H9 (cell line): ENCODE data around the gene FAAP100. TPM values are rescaled to one million over a fixed set of nuclear protein-coding genes. Genes with fewer than 3 reads are reported as not detected.

ENCODE experiments used
- DNase-seq: peaks from one replicate; pipeline ENCODE4 v3.0.0-alpha.2; 2017
- H2AFZ ChIP-seq: one replicate; pipeline ENCODE4 v1.6.1; 2013; ENCODE audit warnings: mild to moderate bottlenecking, low read length, control low read depth, moderate library complexity
- H2AK5ac ChIP-seq: 2 replicates; pipeline ENCODE4 v1.6.1; 2013; ENCODE audit warnings: low read length, control low read depth, mixed read lengths; ENCODE audit not compliant: insufficient read length
- H2BK120ac ChIP-seq: one replicate; pipeline ENCODE4 v1.6.1; 2013; ENCODE audit warnings: low read depth, mild to moderate bottlenecking, low read length, control low read depth, inconsistent platforms; ENCODE audit not compliant: poor library complexity, severe bottlenecking
- H2BK12ac ChIP-seq: 2 replicates; pipeline ENCODE4 v1.6.1; 2013; ENCODE audit warnings: low read length, control low read depth, mixed read lengths, low read depth; ENCODE audit not compliant: insufficient read length
- H2BK15ac ChIP-seq: 2 replicates; pipeline ENCODE4 v1.6.1; 2013; ENCODE audit warnings: low read depth, low read length, control low read depth
- H2BK20ac ChIP-seq: one replicate; pipeline ENCODE4 v1.6.1; 2013; ENCODE audit warnings: low read depth, mild to moderate bottlenecking, low read length, control low read depth, inconsistent platforms; ENCODE audit not compliant: poor library complexity, severe bottlenecking
- H2BK5ac ChIP-seq: 2 replicates; pipeline ENCODE4 v1.6.1; 2013; ENCODE audit warnings: low read length, control low read depth, mixed read lengths; ENCODE audit not compliant: insufficient read length
- H3K14ac ChIP-seq: 2 replicates; pipeline ENCODE4 v1.6.1; 2013; ENCODE audit warnings: low read length, control low read depth; ENCODE audit not compliant: insufficient read depth
- H3K18ac ChIP-seq: 2 replicates; pipeline ENCODE4 v1.6.1; 2013; ENCODE audit warnings: low read depth, mild to moderate bottlenecking, mixed read lengths, low read length, control low read depth; ENCODE audit not compliant: insufficient read length
- H3K23ac ChIP-seq: 2 replicates; pipeline ENCODE4 v1.6.1; 2013; ENCODE audit warnings: low read length, control low read depth, mixed read lengths, low read depth; ENCODE audit not compliant: insufficient read length
- H3K23me2 ChIP-seq: 2 replicates; pipeline ENCODE4 v1.6.1; 2013; ENCODE audit warnings: low read depth, mild to moderate bottlenecking, mixed read lengths, low read length, control low read depth; ENCODE audit not compliant: insufficient read length, poor library complexity, severe bottlenecking
- H3K27ac ChIP-seq: 2 replicates; pipeline ENCODE4 v1.5.1; 2013; ENCODE audit warnings: low read length, control low read depth, mixed read lengths, low read depth; ENCODE audit not compliant: insufficient read length
- H3K27me3 ChIP-seq: 2 replicates; pipeline ENCODE4 v1.6.1; 2013; ENCODE audit warnings: low read length, control low read depth, inconsistent platforms; ENCODE audit not compliant: insufficient read depth
- H3K4ac ChIP-seq: 2 replicates; pipeline ENCODE4 v1.6.1; 2013; ENCODE audit warnings: low read depth, mild to moderate bottlenecking, control low read depth, inconsistent platforms, low read length, moderate library complexity
- H3K4me1 ChIP-seq: 2 replicates; pipeline ENCODE4 v1.6.1; 2013; ENCODE audit warnings: low read length, control low read depth, inconsistent platforms; ENCODE audit not compliant: insufficient read depth
- H3K4me2 ChIP-seq: 2 replicates; pipeline ENCODE4 v1.6.1; 2013; ENCODE audit warnings: low read length, control low read depth, mixed read lengths; ENCODE audit not compliant: insufficient read length, insufficient read depth
- H3K56ac ChIP-seq: 2 replicates; pipeline ENCODE4 v1.6.1; 2013; ENCODE audit warnings: low read depth, mild to moderate bottlenecking, mixed read lengths, low read length, control low read depth; ENCODE audit not compliant: insufficient read length
- H3K79me1 ChIP-seq: 2 replicates; pipeline ENCODE4 v1.6.1; 2013; ENCODE audit warnings: low read depth, mild to moderate bottlenecking, moderate library complexity, low read length, control low read depth, inconsistent platforms; ENCODE audit not compliant: insufficient read depth, poor library complexity, severe bottlenecking
- H3K79me2 ChIP-seq: 2 replicates; pipeline ENCODE4 v1.6.1; 2013; ENCODE audit warnings: low read length, control low read depth, inconsistent platforms; ENCODE audit not compliant: insufficient read depth
- H3K9ac ChIP-seq: 2 replicates; pipeline ENCODE4 v1.6.1; 2013; ENCODE audit warnings: low read length, control low read depth, mixed read lengths; ENCODE audit not compliant: insufficient read length; ENCODE audit errors: extremely low read depth
- H3K9me3 ChIP-seq: one replicate; pipeline ENCODE4 v1.6.1; 2013; ENCODE audit warnings: low read depth, low read length, inconsistent platforms; ENCODE audit not compliant: control insufficient read depth
- H3T11ph ChIP-seq: one replicate; pipeline ENCODE4 v1.6.1; 2013; ENCODE audit warnings: mild to moderate bottlenecking, low read length, control low read depth, inconsistent platforms
- H4K20me1 ChIP-seq: one replicate; pipeline ENCODE4 v1.6.1; 2013; ENCODE audit not compliant: control insufficient read depth, insufficient read length, insufficient read depth
- H4K5ac ChIP-seq: 2 replicates; pipeline ENCODE4 v1.6.1; 2013; ENCODE audit warnings: low read depth, mild to moderate bottlenecking, mixed read lengths, low read length, control low read depth; ENCODE audit not compliant: insufficient read length
- H4K8ac ChIP-seq: replicated peaks from 2 replicates; pipeline ENCODE4 v1.6.1; 2013; ENCODE audit warnings: low read length, control low read depth, mixed read lengths, low read depth; ENCODE audit not compliant: insufficient read length
- H4K91ac ChIP-seq: 2 replicates; pipeline ENCODE4 v1.6.1; 2013; ENCODE audit warnings: low read depth, mild to moderate bottlenecking, moderate library complexity, mixed read lengths, low read length, control low read depth; ENCODE audit not compliant: insufficient read length
- H3K27ac Mint-ChIP-seq, 3 experiments: 2 replicates in 2 of 3; 3 replicates in 1 of 3; pipeline ENCODE4 v1.8.0; 2020 to 2021; ENCODE audit warnings: mixed read lengths in 3 of 3, mild to moderate bottlenecking in 1 of 3, moderate library complexity in 1 of 3
- H3K27me3 Mint-ChIP-seq: 2 replicates; pipeline ENCODE4 v1.8.0; 2021; ENCODE audit warnings: low read depth, mild to moderate bottlenecking, moderate library complexity, mixed read lengths
- H3K36me3 Mint-ChIP-seq, 3 experiments: 2 replicates in 2 of 3; 3 replicates in 1 of 3; pipeline ENCODE4 v1.8.0; 2020 to 2021; ENCODE audit warnings: low read depth in 3 of 3, mixed read lengths in 3 of 3; ENCODE audit not compliant: insufficient read depth in 1 of 3
- H3K4me1 Mint-ChIP-seq, 2 experiments: 2 replicates each; pipeline ENCODE4 v1.8.0; 2020; ENCODE audit warnings: mixed read lengths in 2 of 2
- H3K4me3 Mint-ChIP-seq, 2 experiments: 2 replicates in 1 of 2; 3 replicates in 1 of 2; pipeline ENCODE4 v1.8.0; 2020 to 2021; ENCODE audit warnings: mild to moderate bottlenecking in 2 of 2, mixed read lengths in 2 of 2, moderate library complexity in 1 of 2
- H3K9me3 Mint-ChIP-seq, 2 experiments: 2 replicates in 1 of 2; 3 replicates in 1 of 2; pipeline ENCODE4 v1.8.0; 2020; ENCODE audit warnings: mild to moderate bottlenecking in 2 of 2, mixed read lengths in 2 of 2, moderate library complexity in 1 of 2
- CTCF ChIP-seq: fragments of 200-600 bp; sonication (generic); conservative IDR thresholded peaks from 3 replicates; pipeline ENCODE4 v1.8.0; 2021; ENCODE audit warnings: antibody characterized with exemption, mild to moderate bottlenecking
- WGBS: extraction: QIAGEN DNeasy Blood & Tissue Kit; methylation state at CpG from one replicate; pipeline ENCODE4 v1.1.7; 2013; ENCODE audit warnings: missing lambda C conversion rate, low lambda C conversion rate, mixed read lengths; ENCODE audit not compliant: insufficient read length; ENCODE audit errors: extremely low coverage; 5-methylcytosine and 5-hydroxymethylcytosine counted together
- total RNA-seq: library from RNA; stranded (reverse); gene quantifications from 2 replicates; pipeline ENCODE4 v1.2.1, GENCODE V29; 2021

FAAP100 gene
- total RNA-seq, 1 experiment from 2014 or later = 54.0 TPM

GRCh38 chr17:81563861-81564586 lies 11.9 kb upstream of the FAAP100 start:
- H3K4ac ChIP-seq = no peak overlapping the region
- no peak overlapping the region for H3K23ac ChIP-seq
- no peak overlapping the region for H2BK20ac ChIP-seq
- no peaks in the 10 kb centered on the region for H3K79me2 ChIP-seq
- H3K9me3 Mint-ChIP-seq = no peaks in the 10 kb centered on the region
- H3K27ac ChIP-seq = no peak overlapping the region
- no peak overlapping the region for H4K91ac ChIP-seq
- H4K5ac ChIP-seq = no peak overlapping the region
- H3K56ac ChIP-seq = no peak overlapping the region
- no peaks in the 10 kb centered on the region for H3K23me2 ChIP-seq
- no peak overlapping the region for H3K18ac ChIP-seq
- no CpG with 5 or more reads among the region's 10 CpGs for WGBS
- no peak overlapping the region for H2AK5ac ChIP-seq
- no peak overlapping the region for H3K27ac Mint-ChIP-seq
- H3K14ac ChIP-seq = no peak overlapping the region
- no peak overlapping the region for H2BK12ac ChIP-seq
- H4K20me1 ChIP-seq = no peaks in the 10 kb centered on the region
- no peak overlapping the region for H2BK5ac ChIP-seq
- no peak overlapping the region for H4K8ac ChIP-seq
- H3K9ac ChIP-seq = no peak overlapping the region
- H3K4me1 ChIP-seq = no peaks in the 10 kb centered on the region
- no peaks in the 10 kb centered on the region for H3K9me3 ChIP-seq
- H3K27me3 ChIP-seq = no peaks in the 10 kb centered on the region
- H3K27me3 Mint-ChIP-seq = no peaks in the 10 kb centered on the region
- peaks cover 31 to 87% (median 78%) of the 10 kb centered on the region in 3 experiments; a peak in 6 of 7 replicates for H3K36me3 Mint-ChIP-seq
- H2AFZ ChIP-seq = no peak overlapping the region
- no peak overlapping the region for H3T11ph ChIP-seq
- no peak for DNase-seq
- no peak overlapping the region for H3K4me2 ChIP-seq
- TF ChIP-seq CTCF = no peak
- no peak overlapping the region for H2BK15ac ChIP-seq
- no peaks in the 10 kb centered on the region for H3K79me1 ChIP-seq
- no peak overlapping the region for H2BK120ac ChIP-seq
- H3K4me3 Mint-ChIP-seq = no peak overlapping the region
- no peaks in the 10 kb centered on the region for H3K4me1 Mint-ChIP-seq
